ENCODE data around the gene WIPF1. TPM values are rescaled to one million over a fixed set of nuclear protein-coding genes. Genes with fewer than 3 reads are reported as not detected.

The WIPF1 gene
- total and polyA plus RNA-seq, 2 of the 13 experiments (the other 11 are each of a cell fraction or from before 2014, with no cell fraction given): 0.01 TPM; not detected in 1

DNA sequence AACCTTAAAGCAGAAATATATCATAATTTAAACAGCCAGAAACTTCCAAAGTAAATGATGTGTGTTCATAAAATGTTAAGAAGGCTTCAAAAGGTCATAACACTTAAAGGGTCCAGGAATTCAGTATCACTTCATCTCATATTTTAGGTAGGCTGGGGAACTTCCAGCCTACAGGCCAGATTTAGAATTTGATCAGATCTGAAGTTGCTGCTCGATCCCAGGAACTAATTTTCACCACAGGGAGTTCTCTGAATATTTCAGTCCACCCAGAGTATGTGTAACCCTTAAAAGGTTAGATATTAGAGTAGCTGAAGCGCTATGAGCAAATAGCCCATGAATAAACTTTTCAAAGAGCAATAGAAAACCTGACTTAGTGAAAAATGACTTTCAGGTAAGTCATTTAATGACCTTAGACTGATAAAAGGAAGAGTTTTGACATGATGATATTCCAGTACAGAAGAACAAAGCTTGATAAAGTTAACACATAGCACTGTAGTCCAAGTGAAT lies 1.7 kb downstream of the WIPF1 start:
- FAIRE-seq (no peak), ATAC-seq (no peak), DNase-seq (ENCODE audit: low spot score) (no peak)
- ChIA-PET CTCF (ENCODE audit: low intra/inter-chr PET ratio, low total read pairs) (no interaction called here), POLR2A (no interaction called here)
- Histone ChIP-seq H3K79me2 (ENCODE audit: insufficient read depth, low read length) (no peaks in the 10 kb centered on the region), H2AFZ (ENCODE audit: low read length) (no peak overlapping the region), H4K20me1 (ENCODE audit: insufficient read depth, low read length) (no peaks in the 10 kb centered on the region), H3K9me3 (ENCODE audit: low read length) (no peaks in the 10 kb centered on the region), H3K9ac (ENCODE audit: insufficient read depth, low read depth, low read length) (no peak overlapping the region), H3K27ac (ENCODE audit: extremely low read length, insufficient read depth, low read length) (no peak overlapping the region), H3K4me1 (ENCODE audit: insufficient read depth, low read length) (no peaks in the 10 kb centered on the region), H3K4me2 (ENCODE audit: low read depth, low read length) (no peak overlapping the region), H3K27me3 (ENCODE audit: control insufficient read depth in 1 of 2, insufficient read depth in 2 of 2, low read length in 2 of 2) (0 out of 5 replicates have a peak, but pooled peaks cover 0 to under 1% of the 10 kb centered on the region in 2 experiments), H3K36me3 (replicated peaks in 1 of 2; ENCODE audit: control insufficient read depth in 1 of 2, insufficient read depth in 2 of 2, low read length in 2 of 2) (no peaks in the 10 kb centered on the region), H3K4me3 (replicated peaks in 1 of 3; ENCODE audit: insufficient read depth in 1 of 3, low read depth in 2 of 3, low read length in 3 of 3) (no peak overlapping the region)
- intact Hi-C loops (cut with micrococcal nuclease; ENCODE audit: unreplicated experiment) (no loop called here), in situ Hi-C loops (cut with HindIII; ENCODE audit: extremely low pct_ligation_motif_present, low pct_unique_long_range_greater_than_20kb) (no loop called here)
- no TSS peak for BruUV-seq (replicated peaks)
- 1% methylated on average over 2 of the region's 2 CpGs for WGBS (ENCODE audit: low lambda C conversion rate)
- no peak for TF ChIP-seq RXRA (CRISPR knock-in tag; IDR thresholded peaks at IDR 0.05)
- TF ChIP-seq, protein P1, sequence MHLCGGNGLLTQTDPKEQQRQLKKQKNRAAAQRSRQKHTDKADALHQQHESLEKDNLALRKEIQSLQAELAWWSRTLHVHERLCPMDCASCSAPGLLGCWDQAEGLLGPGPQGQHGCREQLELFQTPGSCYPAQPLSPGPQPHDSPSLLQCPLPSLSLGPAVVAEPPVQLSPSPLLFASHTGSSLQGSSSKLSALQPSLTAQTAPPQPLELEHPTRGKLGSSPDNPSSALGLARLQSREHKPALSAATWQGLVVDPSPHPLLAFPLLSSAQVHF (CRISPR knock-in tag; IDR thresholded peaks at IDR 0.05): no peak
- TF ChIP-seq NFE2L1 (CRISPR knock-in tag; IDR thresholded peaks at IDR 0.05; ENCODE audit: borderline replicate concordance): no peak

DNA sequence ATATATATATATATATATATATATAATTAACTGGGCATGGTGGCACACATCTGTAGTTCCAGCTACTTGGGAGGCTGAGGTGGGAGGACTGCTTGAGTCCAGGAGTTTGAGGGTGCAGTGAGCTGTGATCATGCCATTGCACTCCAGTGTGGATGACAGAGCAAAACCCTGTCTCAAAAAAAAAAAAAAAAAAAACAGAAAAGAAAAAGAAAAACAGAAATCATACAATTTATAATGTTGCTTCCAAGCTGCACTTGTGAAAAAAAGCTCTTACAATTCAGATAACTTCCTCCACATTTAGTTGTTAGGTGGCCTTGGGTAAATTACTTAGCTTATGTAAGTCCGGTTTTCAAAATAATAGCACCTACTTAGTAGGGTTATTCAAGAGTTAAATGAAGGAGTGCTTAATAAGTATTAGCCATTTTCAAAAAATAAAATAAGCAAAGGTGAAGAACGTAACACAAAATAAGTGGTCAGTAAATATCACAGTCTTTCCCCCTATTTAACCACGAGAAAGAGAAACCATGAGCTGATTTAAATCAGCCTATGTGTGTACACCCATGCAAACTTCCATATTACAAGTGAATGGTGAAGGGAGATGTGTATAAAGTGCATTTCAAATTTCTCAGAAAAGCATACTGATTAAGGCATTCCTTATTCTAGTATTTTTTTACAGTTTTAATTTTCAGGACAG lies 2.3 kb downstream of the WIPF1 start:
- H2AFZ ChIP-seq (ENCODE audit: low read length): no peak overlapping the region
- H4K20me1 ChIP-seq (ENCODE audit: insufficient read depth, low read length): no peaks in the 10 kb centered on the region
- ChIA-PET POLR2A (no interaction called here), CTCF (ENCODE audit: low intra/inter-chr PET ratio, low total read pairs) (no interaction called here)
- ATAC-seq: no peak
- no peaks in the 10 kb centered on the region for H3K36me3 ChIP-seq (replicated peaks in 1 of 2; ENCODE audit: control insufficient read depth in 1 of 2, insufficient read depth in 2 of 2, low read length in 2 of 2)
- no peaks in the 10 kb centered on the region for H3K4me1 ChIP-seq (ENCODE audit: insufficient read depth, low read length)
- FAIRE-seq: no peak
- 4% methylated on average over 3 of the region's 3 CpGs for WGBS (ENCODE audit: low lambda C conversion rate)
- H3K27ac ChIP-seq (ENCODE audit: extremely low read length, insufficient read depth, low read length): no peak overlapping the region
- BruUV-seq (replicated peaks): no TSS peak
- no peak overlapping the region for H3K4me2 ChIP-seq (ENCODE audit: low read depth, low read length)
- H3K79me2 ChIP-seq (ENCODE audit: insufficient read depth, low read length): no peaks in the 10 kb centered on the region
- H3K27me3 ChIP-seq (ENCODE audit: control insufficient read depth in 1 of 2, insufficient read depth in 2 of 2, low read length in 2 of 2): peaks cover 0 to 5% of the 10 kb centered on the region in 2 experiments; a peak in 1 of 5 replicates
- in situ Hi-C loops (cut with HindIII; ENCODE audit: extremely low pct_ligation_motif_present, low pct_unique_long_range_greater_than_20kb) (no loop called here), intact Hi-C loops (cut with micrococcal nuclease; ENCODE audit: unreplicated experiment) (no loop called here)
- no peak for DNase-seq (ENCODE audit: low spot score)
- no peaks in the 10 kb centered on the region for H3K9me3 ChIP-seq (ENCODE audit: low read length)
- H3K4me3 ChIP-seq (replicated peaks in 1 of 3; ENCODE audit: insufficient read depth in 1 of 3, low read depth in 2 of 3, low read length in 3 of 3): no peak overlapping the region
- H3K9ac ChIP-seq (ENCODE audit: insufficient read depth, low read depth, low read length): no peak overlapping the region
- TF ChIP-seq NCOA1 (CRISPR knock-in tag; IDR thresholded peaks at IDR 0.05) (no peak), MXI1 (IDR thresholded peaks at IDR 0.05; ENCODE audit: borderline replicate concordance, low read depth, low read length) (no peak), CHD2 (IDR thresholded peaks at IDR 0.05; ENCODE audit: low read depth, low read length) (no peak), SRSF9 (IDR thresholded peaks at IDR 0.05; ENCODE audit: borderline replicate concordance, insufficient read depth, low read depth, low read length, poor library complexity, severe bottlenecking) (no peak), POLR2AphosphoS5 (IDR thresholded peaks at IDR 0.05; ENCODE audit: low read depth, low read length) (no peak), ZNF589 (CRISPR knock-in tag; conservative IDR thresholded peaks at IDR 0.05) (no peak), ZNF670 (CRISPR knock-in tag; IDR thresholded peaks at IDR 0.05; ENCODE audit: borderline replicate concordance) (no peak), SYNCRIP (IDR thresholded peaks at IDR 0.05; ENCODE audit: insufficient read depth, low read depth, low read length) (no peak), ZNF780A (CRISPR knock-in tag; IDR thresholded peaks at IDR 0.05) (no peak), ZNF260 (CRISPR knock-in tag; IDR thresholded peaks at IDR 0.05; ENCODE audit: borderline replicate concordance, low read depth) (no peak)
- TF ChIP-seq, protein P2, sequence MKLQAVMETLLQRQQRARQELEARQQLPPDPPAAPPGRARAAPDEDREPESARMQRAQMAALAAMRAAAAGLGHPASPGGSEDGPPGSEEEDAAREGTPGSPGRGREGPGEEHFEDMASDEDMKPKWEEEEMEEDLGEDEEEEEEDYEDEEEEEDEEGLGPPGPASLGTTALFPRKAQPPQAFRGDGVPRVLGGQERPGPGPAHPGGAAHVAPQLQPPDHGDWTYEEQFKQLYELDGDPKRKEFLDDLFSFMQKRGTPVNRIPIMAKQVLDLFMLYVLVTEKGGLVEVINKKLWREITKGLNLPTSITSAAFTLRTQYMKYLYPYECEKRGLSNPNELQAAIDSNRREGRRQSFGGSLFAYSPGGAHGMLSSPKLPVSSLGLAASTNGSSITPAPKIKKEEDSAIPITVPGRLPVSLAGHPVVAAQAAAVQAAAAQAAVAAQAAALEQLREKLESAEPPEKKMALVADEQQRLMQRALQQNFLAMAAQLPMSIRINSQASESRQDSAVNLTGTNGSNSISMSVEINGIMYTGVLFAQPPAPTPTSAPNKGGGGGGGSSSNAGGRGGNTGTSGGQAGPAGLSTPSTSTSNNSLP (IDR thresholded peaks at IDR 0.05; ENCODE audit: low read depth, low read length): no peak
- TF ChIP-seq, protein P3, sequence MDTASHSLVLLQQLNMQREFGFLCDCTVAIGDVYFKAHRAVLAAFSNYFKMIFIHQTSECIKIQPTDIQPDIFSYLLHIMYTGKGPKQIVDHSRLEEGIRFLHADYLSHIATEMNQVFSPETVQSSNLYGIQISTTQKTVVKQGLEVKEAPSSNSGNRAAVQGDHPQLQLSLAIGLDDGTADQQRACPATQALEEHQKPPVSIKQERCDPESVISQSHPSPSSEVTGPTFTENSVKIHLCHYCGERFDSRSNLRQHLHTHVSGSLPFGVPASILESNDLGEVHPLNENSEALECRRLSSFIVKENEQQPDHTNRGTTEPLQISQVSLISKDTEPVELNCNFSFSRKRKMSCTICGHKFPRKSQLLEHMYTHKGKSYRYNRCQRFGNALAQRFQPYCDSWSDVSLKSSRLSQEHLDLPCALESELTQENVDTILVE (CRISPR knock-in tag; IDR thresholded peaks at IDR 0.05): no peak
